GM23248 (cell line): ENCODE data around the gene BZW1.

Source experiments
- EZH2 ChIP-seq: fragments of 200-600 bp; sonication (generic); IDR thresholded peaks from 2 replicates; pipeline ENCODE4 v1.6.1; 2018; ENCODE audit warnings: antibody characterized with exemption, mild to moderate bottlenecking; ENCODE audit not compliant: insufficient read depth, poor library complexity, severe bottlenecking
- EZH2phosphoT487 ChIP-seq: fragments of 200-600 bp; sonication (generic); IDR thresholded peaks from 2 replicates; pipeline ENCODE4 v1.6.1; 2018; ENCODE audit warnings: antibody characterized with exemption, moderate library complexity, mild to moderate bottlenecking, low read depth; ENCODE audit not compliant: insufficient read depth

GRCh38 chr2:200828104-200828503, 16.4 kb downstream of the BZW1 start:
- TF ChIP-seq EZH2 (no peak), EZH2phosphoT487 (no peak)
